DND-41 (cell line): Measurements from ENCODE around the gene OR52J3.

Experiments used
- CTCF ChIP-seq: IDR thresholded peaks from 2 replicates; pipeline ENCODE4 v1.5.1; 2012; ENCODE audit warnings: borderline replicate concordance, low read length, moderate library complexity, mild to moderate bottlenecking; ENCODE audit not compliant: poor library complexity, severe bottlenecking; ENCODE audit errors: extremely low read depth
- EZH2 ChIP-seq: IDR thresholded peaks from 3 replicates; pipeline ENCODE4 v1.6.1; 2012; ENCODE audit warnings: borderline replicate concordance, low read depth, mild to moderate bottlenecking, moderate library complexity, low read length, inconsistent platforms; ENCODE audit not compliant: severe bottlenecking

GRCh38 chr11:5011254-5011653 lies 35.1 kb upstream of the OR52J3 start:
- TF ChIP-seq CTCF (no peak), EZH2 (no peak)
